Stimulated activated CD4-positive, alpha-beta T cell treated with anti-CD3 and anti-CD28 coated beads, Interleukin-4, amount 100 ng/mL, for 24 hours (primary cell): ENCODE measurements around the gene ARL4D.
"Not testable (repeated sequence)": the region's sequence is repeated elsewhere in the genome, so short reads cannot be mapped to it uniquely, and the experiment has no call there.

Experiments used
- DNase-seq: peaks from one replicate; pipeline ENCODE4 v3.0.0-alpha.2; 2020

Gene ARL4D

GRCh38 chr17:43399839-43400328, 1.1 kb downstream of the ARL4D start:
- DNase-seq: no peak

GRCh38 chr17:43400943-43401717, 2.3 kb downstream of the ARL4D start:
- DNase-seq: no peak

DNA sequence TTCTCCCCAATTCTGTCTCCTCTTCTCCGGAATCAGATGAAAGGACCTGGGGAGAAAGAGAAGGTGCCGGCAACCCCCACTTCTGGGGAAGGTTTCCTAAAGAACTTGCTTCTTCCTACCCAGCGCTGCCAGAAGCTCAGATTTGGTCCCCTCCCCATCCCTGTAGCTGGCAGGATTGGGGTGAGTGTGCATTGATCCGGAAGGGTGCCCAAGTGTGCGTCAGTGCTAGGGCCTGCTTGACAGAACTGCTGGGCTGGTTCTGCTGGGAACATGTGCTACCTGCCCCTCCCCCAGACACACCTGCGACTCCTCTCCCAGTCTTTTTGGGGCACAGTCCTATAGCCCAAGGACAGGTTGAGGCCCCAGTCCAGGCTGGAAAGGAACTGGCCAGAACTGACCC, 3.3 kb downstream of the ARL4D start:
- DNase-seq: no peak

- no peak for DNase-seq
These were observed 3.8 kb downstream of the ARL4D start for GRCh38 chr17:43402567-43402966.

- no peak for DNase-seq
These were observed 5.1 kb downstream of the ARL4D start for GRCh38 chr17:43403846-43404245.

- no peak for DNase-seq
These were observed 7.1 kb downstream of the ARL4D start for GRCh38 chr17:43405861-43406260.

- DNase-seq: no peak
These were observed 8.2 kb downstream of the ARL4D start for GRCh38 chr17:43406676-43407645.

GRCh38 chr17:43409131-43409530, 10.3 kb downstream of the ARL4D start:
- no peak for DNase-seq

DNA sequence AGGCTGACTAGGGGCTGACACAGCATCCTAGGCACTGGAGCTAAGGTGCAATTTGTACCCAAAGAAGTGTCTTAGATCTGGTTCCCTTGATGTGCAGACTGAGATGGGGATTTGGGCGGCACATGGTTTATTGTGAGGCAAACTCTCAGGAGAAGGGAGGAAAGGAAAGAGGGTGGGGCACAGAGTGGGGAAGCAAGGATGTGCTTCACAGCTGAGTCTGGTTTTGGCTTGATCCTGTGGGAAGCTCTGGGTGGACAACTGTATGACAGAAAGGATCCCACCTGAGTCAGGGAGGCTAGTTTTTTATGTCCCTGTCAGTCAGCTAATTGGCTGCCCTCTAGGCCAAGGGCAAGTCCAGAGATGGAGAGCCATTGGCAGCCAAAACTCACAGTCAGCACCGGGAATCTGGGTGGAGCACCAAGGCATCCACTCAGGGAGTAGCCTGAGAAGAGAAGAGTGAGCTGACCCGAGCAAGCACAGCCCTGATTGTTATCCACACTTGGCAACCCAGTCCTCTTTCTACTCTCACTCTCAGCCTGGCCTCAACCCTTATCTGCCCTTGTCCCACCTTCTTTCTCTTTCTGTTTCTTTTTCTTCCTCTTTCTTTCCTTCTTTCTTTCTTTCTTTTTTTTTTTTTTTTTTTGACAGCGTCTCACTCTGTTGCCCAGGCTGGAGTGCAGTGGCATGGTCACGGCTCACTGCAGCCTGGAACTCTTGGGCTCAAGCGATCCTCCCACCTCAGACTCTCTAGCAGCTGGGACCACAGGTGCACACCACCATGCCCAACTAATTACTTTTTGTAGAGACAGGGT, 12.0 kb downstream of the ARL4D start:
- no peak for DNase-seq

GRCh38 chr17:43411369-43411677, 12.5 kb downstream of the ARL4D start:
- DNase-seq: no peak

- DNase-seq: no peak
These were observed 13.0 kb downstream of the ARL4D start for GRCh38 chr17:43411749-43412148.

DNA sequence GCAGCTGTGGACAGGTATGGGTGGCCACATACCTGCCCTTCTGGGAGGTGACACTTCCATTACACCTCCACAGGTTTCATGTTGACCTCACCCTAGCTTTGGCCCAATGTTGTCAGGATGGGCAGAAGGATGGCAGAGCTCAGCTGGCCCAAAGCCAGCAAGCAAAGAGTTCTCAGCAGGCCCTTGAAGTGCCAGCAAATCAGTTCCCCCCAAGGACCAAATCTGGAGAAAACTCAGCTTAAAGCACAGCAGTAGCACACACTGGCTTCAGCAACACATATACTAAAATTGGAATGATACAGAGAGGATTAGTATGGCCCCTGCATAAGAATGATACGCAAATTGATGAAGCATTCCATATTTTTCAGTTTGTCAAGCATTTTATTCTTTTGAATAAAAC, 13.4 kb downstream of the ARL4D start:
- no peak for DNase-seq

DNA sequence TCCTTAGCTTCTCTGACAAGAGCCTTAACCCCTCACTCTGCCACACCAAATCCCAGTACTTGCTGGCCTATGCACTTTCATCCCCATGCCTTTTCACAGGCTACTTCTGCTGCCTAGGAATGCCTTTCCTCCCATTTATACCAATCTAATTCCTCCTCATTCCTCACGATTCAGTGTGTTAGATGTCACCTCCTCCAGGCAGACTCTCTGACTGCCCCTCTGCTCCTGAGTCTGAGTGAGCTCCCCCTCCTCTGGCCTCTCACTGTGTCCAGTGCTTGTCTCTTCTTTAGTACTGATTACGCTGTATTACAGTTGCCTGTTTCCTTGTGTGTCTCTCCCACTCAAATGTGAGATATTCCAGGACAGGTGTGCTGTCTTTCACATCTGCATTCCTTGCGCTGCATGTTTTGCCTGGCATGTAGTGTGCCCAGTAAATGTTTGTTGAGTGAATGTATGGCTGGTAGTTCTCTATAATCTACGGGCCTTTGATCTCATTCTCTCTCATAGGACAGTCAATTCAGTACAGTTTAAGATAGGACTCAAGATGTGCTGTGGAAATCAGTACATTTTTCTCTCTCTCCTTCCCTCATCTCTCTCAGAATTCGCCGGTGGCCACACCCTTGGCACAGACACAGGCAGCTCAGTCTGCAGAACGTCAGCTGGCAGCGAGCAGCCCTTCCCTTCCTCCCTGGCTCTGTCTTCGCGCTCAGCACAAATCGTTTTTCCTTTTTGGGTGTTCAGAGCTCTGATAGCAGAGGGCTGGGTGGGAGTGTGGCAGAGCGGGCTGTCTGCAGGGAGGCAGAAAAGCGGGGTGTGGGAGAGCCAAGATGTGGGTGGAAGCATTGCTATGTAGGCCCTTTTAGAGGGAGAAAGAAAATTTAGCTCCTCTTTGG, 18.5 kb downstream of the ARL4D start:
- no peak for DNase-seq

DNA sequence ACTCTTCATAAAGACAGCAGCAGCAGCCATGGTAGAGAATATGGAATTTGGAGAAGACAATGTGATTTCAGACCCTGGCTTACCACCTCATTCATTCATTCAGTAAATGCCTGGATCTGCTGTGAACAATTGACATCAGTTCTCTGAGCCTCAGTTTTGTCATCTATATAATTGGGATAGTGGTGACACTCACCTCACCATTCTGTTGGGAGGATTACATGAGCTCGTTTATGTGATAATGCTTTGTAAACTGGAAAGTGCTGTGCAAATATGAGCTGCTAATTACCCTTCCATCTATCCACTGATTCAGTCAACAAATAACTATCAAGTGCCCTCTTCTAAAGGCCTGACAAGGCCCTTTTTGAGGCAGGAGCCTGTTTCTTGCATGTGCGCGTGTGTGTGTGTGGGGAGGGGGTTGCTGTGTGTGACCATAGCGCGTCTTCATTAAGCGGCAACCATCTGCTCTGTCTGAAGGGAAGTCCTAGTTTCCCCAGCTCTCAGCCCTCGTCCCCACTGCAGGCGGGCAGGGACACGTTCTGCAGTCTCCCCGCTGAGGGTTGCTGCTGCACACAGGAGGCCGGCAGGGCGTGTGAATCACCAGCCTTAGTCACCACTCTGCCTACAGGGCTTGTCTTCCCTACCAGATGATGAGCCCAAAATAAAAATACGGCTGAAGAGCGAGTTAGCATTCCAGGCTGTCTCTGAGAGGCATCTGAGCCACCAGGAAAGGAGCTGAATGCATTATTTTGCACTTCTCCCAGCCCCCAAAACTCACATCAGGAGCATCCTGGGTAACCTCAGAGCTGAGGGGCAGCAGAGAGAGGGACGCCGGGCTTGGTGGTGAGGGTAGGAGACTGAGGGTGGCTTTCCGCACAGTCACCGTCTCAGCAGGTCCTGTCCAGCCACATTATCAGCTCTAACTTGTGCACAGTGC, 19.9 kb downstream of the ARL4D start:
- DNase-seq: no peak

- not testable (repeated sequence) for DNase-seq
These were observed 20.6 kb downstream of the ARL4D start for GRCh38 chr17:43419375-43419882.

- no peak for DNase-seq
These were observed 25.1 kb downstream of the ARL4D start for GRCh38 chr17:43423777-43424455.

- DNase-seq: no peak
These were observed 28.7 kb downstream of the ARL4D start for GRCh38 chr17:43427362-43428043.

DNA sequence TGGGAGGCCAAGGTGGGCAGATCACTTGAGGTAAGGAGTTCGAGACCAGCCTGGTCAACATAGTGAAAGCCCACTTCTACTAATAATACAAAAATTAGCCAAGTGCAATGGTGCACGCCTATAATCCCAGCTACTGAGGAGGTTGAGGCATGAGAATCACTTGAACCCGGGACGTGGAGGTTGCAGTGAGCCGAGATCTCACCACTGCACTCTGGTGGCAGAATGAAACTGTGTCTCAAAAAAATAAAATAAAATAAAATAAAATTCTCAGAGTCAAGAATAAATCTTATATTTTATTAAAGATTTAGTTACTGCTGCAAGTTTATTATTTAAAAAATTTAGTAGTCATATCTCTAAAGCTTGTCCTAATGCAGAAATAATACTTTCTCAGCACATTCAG, 29.7 kb downstream of the ARL4D start:
- DNase-seq: no peak

GRCh38 chr17:43430936-43431713, 32.3 kb downstream of the ARL4D start:
- DNase-seq: no peak
